Measurements from ENCODE around the gene PIEZO1. TPM values are rescaled to one million over a fixed set of nuclear protein-coding genes. Genes with fewer than 3 reads are reported as not detected.
A peak's percentile ranks its signal among the peaks of the same experiment; 100 is the strongest.

PIEZO1 gene
- total RNA-seq, 1 donor from 2014 or later, result 45.9 TPM

DNA sequence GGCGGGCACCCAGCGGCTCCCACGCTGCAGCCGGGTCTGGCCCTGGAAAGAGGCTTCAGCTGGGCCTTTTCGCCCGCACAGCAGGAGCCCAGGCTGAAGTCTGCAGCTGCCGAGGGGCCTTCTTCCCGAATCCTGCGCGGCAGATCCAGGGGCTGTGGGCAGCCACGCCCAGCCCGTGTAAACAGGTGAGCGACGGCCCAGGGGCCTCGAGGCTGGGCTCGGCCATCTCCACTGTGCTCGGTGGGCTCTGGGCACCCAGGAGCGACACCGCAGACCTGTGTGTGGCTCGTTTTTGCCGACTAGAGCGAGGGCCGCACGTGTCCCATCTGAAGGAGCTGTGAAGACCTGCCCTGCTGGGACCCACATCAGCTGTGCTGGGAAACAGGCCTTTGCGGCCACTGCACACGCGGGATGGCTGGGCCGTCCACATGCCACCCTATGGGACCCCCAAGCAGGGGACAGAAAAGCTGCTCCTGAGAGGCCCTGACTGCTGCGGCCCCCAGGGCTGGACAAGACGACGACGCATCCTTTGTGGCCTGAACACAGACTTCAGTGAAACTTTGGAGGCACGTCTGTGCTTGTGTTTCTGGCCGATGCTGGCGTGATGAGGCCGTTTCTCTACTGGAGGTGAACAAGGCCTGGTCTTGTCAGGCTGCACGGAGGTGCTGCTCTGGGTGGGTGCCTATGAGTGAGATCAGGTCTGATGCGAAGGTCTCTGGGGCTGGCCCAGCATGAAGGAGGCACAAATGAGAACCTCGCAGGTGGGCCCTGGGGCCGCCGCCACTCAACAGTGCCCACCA lies 31.9 kb upstream of the PIEZO1 start:
- Histone ChIP-seq H3K27ac (ENCODE audit: low read depth, low read length) (no peak overlapping the region), H3K4me3 (ENCODE audit: low read length in 3 of 3) (no peak overlapping the region)

DNA sequence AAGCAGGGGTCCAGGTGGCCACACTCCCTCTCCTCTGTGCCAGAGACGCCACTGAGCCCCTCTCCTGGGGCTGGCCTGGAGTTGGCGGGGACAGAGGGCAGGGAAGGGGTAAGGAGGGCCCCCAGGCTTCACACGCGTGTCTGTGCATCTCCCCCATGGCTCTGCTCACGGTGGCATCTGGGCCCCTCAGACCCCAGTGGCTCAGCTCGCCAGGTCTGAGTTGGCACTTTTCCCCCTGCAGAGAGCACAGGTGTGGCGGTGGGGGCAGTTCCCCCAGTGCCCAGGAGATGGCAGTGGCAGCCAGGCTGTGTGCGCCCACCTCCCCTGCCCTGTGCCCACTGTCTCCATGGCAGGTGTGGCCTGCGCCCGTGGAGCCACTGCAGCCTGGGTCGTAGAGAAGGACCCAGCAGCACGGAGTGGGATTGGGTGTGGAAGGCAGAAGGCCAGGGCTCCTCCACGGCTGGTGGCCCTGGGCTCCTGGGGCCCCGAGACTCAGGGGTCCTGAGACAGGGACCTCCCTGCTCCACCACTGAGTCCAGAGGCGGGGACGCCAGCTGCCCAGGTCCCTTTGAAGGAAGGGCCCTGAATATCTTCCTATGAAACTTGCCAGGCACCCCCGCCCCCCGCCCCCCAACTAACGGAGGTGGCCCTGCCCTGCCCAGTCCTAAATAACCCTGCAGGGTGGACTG lies 31.0 kb upstream of the PIEZO1 start:
- no peaks in the 10 kb centered on the region for H3K36me3 ChIP-seq (ENCODE audit: control insufficient read depth in 3 of 3, insufficient read depth in 3 of 3, low read length in 3 of 3)
- no peak overlapping the region for H3K9ac ChIP-seq (ENCODE audit: low read depth in 1 of 3, low read length in 3 of 3)
- peaks cover 0 to 2% (median 0%) of the 10 kb centered on the region in 3 donors for H3K27me3 ChIP-seq (ENCODE audit: control insufficient read depth in 3 of 3, insufficient read depth in 3 of 3, low read length in 3 of 3)
- peaks cover 6 to 13% (median 9%) of the 10 kb centered on the region in 3 donors for H3K4me1 ChIP-seq (ENCODE audit: control insufficient read depth in 3 of 3, insufficient read depth in 3 of 3, low read length in 3 of 3)
- H3K4me3 ChIP-seq (ENCODE audit: low read length in 3 of 3), result no peak overlapping the region
- H3K9me3 ChIP-seq (ENCODE audit: control insufficient read depth in 3 of 3, low read length in 3 of 3), result no peaks in the 10 kb centered on the region
- H3K27ac ChIP-seq (ENCODE audit: low read depth, low read length), result no peak overlapping the region

More for the DNA sequence above, 31.9 kb upstream of the PIEZO1 start:
- no peak overlapping the region for H3K9ac ChIP-seq (ENCODE audit: low read depth in 1 of 3, low read length in 3 of 3)
- peaks cover 0 to 2% (median 0%) of the 10 kb centered on the region in 3 donors for H3K27me3 ChIP-seq (ENCODE audit: control insufficient read depth in 3 of 3, insufficient read depth in 3 of 3, low read length in 3 of 3)
- H3K36me3 ChIP-seq (ENCODE audit: control insufficient read depth in 3 of 3, insufficient read depth in 3 of 3, low read length in 3 of 3), result peaks cover 0 to 4% (median 2%) of the 10 kb centered on the region in 3 donors
- H3K9me3 ChIP-seq (ENCODE audit: control insufficient read depth in 3 of 3, low read length in 3 of 3), result no peaks in the 10 kb centered on the region
- peaks cover 3 to 11% (median 7%) of the 10 kb centered on the region in 3 donors for H3K4me1 ChIP-seq (ENCODE audit: control insufficient read depth in 3 of 3, insufficient read depth in 3 of 3, low read length in 3 of 3)

DNA sequence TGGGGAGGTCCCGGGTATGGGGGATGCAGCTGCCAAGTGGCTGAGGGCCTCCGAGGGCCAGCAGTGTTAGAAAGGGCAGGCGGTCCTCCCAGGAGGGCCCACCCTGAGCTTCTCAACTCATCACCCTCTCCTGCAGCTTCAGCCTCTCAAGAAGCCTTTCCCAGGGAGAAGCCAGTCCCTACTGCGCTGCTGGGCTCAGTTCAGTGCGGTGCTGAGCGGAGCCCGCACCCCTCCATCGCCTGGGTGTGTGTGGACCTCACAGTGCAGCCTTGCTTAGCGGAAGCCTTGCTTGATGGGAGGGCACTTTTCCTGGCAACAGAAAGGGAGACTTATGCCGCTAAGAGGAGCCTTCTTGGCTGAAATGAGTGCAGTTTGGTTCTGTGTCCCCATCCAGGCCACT lies 30.2 kb upstream of the PIEZO1 start:
- H3K36me3 ChIP-seq (ENCODE audit: control insufficient read depth in 3 of 3, insufficient read depth in 3 of 3, low read length in 3 of 3), result peaks cover 0 to 1% (median 0%) of the 10 kb centered on the region in 3 donors
- H3K9ac ChIP-seq (ENCODE audit: low read depth in 1 of 3, low read length in 3 of 3), result no peak overlapping the region
- no peaks in the 10 kb centered on the region for H3K9me3 ChIP-seq (ENCODE audit: control insufficient read depth in 3 of 3, low read length in 3 of 3)
- no peak overlapping the region for H3K4me3 ChIP-seq (ENCODE audit: low read length in 3 of 3)
- peaks cover 14 to 21% (median 17%) of the 10 kb centered on the region in 3 donors for H3K4me1 ChIP-seq (ENCODE audit: control insufficient read depth in 3 of 3, insufficient read depth in 3 of 3, low read length in 3 of 3)
- H3K27ac ChIP-seq (ENCODE audit: low read depth, low read length), result no peak overlapping the region
- peaks cover 0 to 2% (median 0%) of the 10 kb centered on the region in 3 donors for H3K27me3 ChIP-seq (ENCODE audit: control insufficient read depth in 3 of 3, insufficient read depth in 3 of 3, low read length in 3 of 3)

DNA sequence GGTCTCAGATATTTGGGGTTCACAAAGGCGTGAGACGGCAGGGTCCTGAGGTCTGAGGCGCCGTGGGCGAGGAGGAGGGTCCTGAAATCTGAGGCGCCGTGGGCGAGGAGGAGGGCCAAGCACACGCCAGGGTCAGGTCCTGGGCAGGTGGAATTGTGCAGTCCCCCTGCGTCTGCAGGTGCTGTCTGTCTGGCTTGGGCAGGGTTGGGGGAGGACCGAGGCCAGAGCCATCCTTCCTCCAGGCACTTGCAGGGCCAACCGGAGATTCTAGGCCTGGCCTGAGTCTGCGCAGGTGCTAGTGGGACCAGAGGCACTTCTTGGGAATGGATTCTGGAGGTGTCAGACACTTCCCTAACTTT lies 29.1 kb upstream of the PIEZO1 start:
- Histone ChIP-seq H3K4me3 (ENCODE audit: low read length in 3 of 3) (no peak overlapping the region), H3K4me1 (ENCODE audit: control insufficient read depth in 3 of 3, insufficient read depth in 3 of 3, low read length in 3 of 3) (peaks cover 18 to 32% (median 25%) of the 10 kb centered on the region in 3 donors), H3K9me3 (ENCODE audit: control insufficient read depth in 3 of 3, low read length in 3 of 3) (no peaks in the 10 kb centered on the region), H3K36me3 (ENCODE audit: control insufficient read depth in 3 of 3, insufficient read depth in 3 of 3, low read length in 3 of 3) (peaks cover 6 to 12% (median 10%) of the 10 kb centered on the region in 3 donors), H3K27me3 (ENCODE audit: control insufficient read depth in 3 of 3, insufficient read depth in 3 of 3, low read length in 3 of 3) (peaks cover 0 to 2% (median 0%) of the 10 kb centered on the region in 3 donors), H3K9ac (ENCODE audit: low read depth in 1 of 3, low read length in 3 of 3) (no peak overlapping the region), H3K27ac (ENCODE audit: low read depth, low read length) (no peak overlapping the region)

DNA sequence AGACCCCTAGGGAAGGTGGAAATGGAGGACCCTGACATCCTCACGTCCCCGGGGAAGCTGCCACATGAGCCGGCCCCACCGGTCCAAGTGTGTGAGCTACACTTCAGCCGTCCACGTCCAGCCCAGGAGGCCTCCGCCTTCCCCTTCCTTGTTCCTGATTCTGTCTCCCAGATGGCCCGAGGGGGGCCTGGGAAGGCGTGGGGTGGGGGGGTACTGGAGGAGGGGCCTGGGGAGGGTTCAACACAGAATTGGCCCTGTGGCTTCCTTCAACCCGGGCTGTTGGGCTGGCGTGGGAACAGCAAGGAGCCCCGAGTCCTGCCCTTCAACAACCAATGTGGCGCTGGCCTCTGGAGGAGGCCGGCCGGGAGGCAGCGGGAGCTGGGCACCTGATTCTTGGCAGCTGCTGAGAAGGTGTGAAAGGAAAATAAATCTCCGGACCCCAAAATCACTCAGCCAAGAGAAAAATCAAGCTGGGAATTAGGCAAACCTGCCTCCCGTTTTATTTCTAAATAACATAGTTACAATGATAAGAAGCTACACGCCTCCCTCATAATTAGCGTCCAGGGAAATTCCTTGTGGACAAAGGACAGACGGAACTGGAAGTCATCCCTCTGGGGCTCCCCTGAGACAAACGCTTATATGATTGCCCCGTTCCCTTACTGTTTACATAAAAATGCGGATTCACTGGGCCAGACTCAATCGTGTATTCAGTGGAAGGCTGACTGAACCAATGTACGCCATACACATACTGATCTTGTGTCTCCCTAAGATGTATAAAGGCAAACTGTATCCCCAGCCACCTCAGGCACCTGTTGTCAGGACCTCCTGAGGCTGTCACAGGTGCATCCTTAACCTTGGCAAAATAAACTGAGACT lies 28.5 kb upstream of the PIEZO1 start:
- H3K4me1 ChIP-seq (ENCODE audit: control insufficient read depth in 3 of 3, insufficient read depth in 3 of 3, low read length in 3 of 3), result peaks cover 18 to 32% (median 25%) of the 10 kb centered on the region in 3 donors
- no peak overlapping the region for H3K9ac ChIP-seq (ENCODE audit: low read depth in 1 of 3, low read length in 3 of 3)
- no peak overlapping the region for H3K4me3 ChIP-seq (ENCODE audit: low read length in 3 of 3)
- no peaks in the 10 kb centered on the region for H3K9me3 ChIP-seq (ENCODE audit: control insufficient read depth in 3 of 3, low read length in 3 of 3)
- peaks cover 0 to 2% (median 0%) of the 10 kb centered on the region in 3 donors for H3K27me3 ChIP-seq (ENCODE audit: control insufficient read depth in 3 of 3, insufficient read depth in 3 of 3, low read length in 3 of 3)
- peaks cover 7 to 16% (median 12%) of the 10 kb centered on the region in 3 donors for H3K36me3 ChIP-seq (ENCODE audit: control insufficient read depth in 3 of 3, insufficient read depth in 3 of 3, low read length in 3 of 3)
- H3K27ac ChIP-seq (ENCODE audit: low read depth, low read length), result no peak overlapping the region

DNA sequence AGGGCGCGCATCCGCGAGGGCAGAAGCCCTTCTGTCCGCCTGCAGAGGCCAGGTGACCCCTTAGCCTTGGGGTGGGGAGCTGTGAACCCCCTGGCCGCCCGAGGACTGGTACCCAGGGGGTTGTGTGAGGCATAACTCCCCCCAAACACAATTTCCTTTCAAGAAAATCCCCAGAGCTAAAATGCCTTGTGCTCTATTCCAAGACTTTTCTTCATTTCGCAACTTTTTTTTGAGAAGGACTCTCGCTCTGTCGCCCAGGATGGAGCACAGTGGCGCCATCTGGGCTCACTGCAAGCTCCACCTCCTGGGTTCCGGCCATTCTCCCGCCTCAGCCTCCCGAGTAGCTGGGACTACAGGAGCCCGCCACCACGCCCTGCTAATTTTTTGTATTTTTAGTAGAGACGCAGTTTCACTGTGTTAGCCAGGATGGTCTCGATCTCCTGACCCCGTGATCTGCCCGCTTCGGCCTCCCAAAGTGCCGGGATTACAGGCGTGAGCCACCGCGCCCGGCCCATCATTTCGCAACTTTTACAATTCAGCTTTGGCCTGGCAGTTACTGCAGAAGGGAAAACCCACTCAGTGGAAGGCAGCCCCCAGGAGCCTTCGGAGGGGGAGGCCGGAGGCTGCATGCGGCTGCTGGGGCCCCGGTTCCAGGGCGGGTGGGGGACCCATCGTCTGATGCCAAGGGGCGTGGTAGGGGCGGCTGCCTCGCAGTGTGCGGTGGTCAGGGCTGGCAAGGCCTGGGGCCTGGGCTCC lies 27.7 kb upstream of the PIEZO1 start:
- peaks cover 7 to 16% (median 12%) of the 10 kb centered on the region in 3 donors for H3K36me3 ChIP-seq (ENCODE audit: control insufficient read depth in 3 of 3, insufficient read depth in 3 of 3, low read length in 3 of 3)
- peaks cover 18 to 36% (median 25%) of the 10 kb centered on the region in 3 donors for H3K4me1 ChIP-seq (ENCODE audit: control insufficient read depth in 3 of 3, insufficient read depth in 3 of 3, low read length in 3 of 3)
- H3K27me3 ChIP-seq (ENCODE audit: control insufficient read depth in 3 of 3, insufficient read depth in 3 of 3, low read length in 3 of 3), result peaks cover 0 to 2% (median 0%) of the 10 kb centered on the region in 3 donors
- peak overlapping the region; percentile 66 for H3K27ac ChIP-seq (ENCODE audit: low read depth, low read length)
- peak overlapping the region in 2 of 3 donors; percentile 53 to 62 for H3K9ac ChIP-seq (ENCODE audit: low read depth in 1 of 3, low read length in 3 of 3)
- H3K9me3 ChIP-seq (ENCODE audit: control insufficient read depth in 3 of 3, low read length in 3 of 3), result no peaks in the 10 kb centered on the region
- H3K4me3 ChIP-seq (ENCODE audit: low read length in 3 of 3), result peak overlapping the region; percentile 38 to 87 (median 76)

DNA sequence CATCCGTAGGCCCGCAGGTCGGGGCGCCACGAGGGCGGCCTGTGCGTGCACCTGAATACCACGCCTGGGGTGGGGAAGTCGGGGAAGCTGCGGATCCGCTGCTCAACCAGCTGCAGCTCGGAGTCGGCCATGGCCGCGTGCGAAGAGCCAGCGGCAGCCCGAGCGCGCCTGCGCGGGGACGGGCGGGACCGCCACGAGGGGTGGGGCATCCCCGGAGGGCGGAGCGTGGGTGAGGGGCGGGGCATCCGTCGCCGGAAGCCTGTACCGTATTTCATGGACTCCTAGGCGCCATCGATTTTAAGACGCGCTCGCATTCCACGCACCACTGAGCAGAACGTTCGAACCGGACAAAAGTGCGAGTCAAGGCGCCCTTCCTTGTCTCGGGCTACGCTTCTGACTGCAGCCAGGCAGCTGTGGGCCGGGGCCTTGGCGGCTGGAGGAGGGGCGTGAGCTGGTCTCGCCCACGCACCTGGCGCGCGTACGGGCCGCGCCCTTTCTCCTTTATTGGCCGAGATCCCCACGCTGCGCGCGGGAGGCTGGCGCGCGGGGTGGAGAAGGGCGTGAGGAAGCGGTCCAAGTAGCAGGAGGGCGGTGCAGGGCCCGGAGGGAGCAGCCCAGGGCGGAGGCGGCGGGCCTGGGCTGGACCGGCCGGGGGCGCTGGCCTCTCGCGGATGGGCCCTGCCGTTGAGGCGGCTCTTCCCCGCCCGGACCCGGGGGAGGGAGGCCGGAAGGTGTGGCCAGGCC lies 26.9 kb upstream of the PIEZO1 start, which contains the start of gene APRT:
TSS of gene APRT (minus strand) at position 160 of the 744 bp plus-strand sequence. CDS start at position 131, 29 bp downstream.
- H3K9me3 ChIP-seq (ENCODE audit: control insufficient read depth in 3 of 3, low read length in 3 of 3), result no peaks in the 10 kb centered on the region
- peaks cover 20 to 43% (median 31%) of the 10 kb centered on the region in 3 donors for H3K4me1 ChIP-seq (ENCODE audit: control insufficient read depth in 3 of 3, insufficient read depth in 3 of 3, low read length in 3 of 3)
- peaks cover 7 to 16% (median 12%) of the 10 kb centered on the region in 3 donors for H3K36me3 ChIP-seq (ENCODE audit: control insufficient read depth in 3 of 3, insufficient read depth in 3 of 3, low read length in 3 of 3)
- peak within 1 kb of the TSS; percentile 65 to 84 (median 83) for H3K9ac ChIP-seq (ENCODE audit: low read depth in 1 of 3, low read length in 3 of 3)
- H3K27me3 ChIP-seq (ENCODE audit: control insufficient read depth in 3 of 3, insufficient read depth in 3 of 3, low read length in 3 of 3), result peaks cover 0 to 4% (median 2%) of the 10 kb centered on the region in 3 donors
- H3K4me3 ChIP-seq (ENCODE audit: low read length in 3 of 3), result peak within 1 kb of the TSS; percentile 68 to 87 (median 76)
- peak within 1 kb of the TSS; percentile 66 for H3K27ac ChIP-seq (ENCODE audit: low read depth, low read length)

DNA sequence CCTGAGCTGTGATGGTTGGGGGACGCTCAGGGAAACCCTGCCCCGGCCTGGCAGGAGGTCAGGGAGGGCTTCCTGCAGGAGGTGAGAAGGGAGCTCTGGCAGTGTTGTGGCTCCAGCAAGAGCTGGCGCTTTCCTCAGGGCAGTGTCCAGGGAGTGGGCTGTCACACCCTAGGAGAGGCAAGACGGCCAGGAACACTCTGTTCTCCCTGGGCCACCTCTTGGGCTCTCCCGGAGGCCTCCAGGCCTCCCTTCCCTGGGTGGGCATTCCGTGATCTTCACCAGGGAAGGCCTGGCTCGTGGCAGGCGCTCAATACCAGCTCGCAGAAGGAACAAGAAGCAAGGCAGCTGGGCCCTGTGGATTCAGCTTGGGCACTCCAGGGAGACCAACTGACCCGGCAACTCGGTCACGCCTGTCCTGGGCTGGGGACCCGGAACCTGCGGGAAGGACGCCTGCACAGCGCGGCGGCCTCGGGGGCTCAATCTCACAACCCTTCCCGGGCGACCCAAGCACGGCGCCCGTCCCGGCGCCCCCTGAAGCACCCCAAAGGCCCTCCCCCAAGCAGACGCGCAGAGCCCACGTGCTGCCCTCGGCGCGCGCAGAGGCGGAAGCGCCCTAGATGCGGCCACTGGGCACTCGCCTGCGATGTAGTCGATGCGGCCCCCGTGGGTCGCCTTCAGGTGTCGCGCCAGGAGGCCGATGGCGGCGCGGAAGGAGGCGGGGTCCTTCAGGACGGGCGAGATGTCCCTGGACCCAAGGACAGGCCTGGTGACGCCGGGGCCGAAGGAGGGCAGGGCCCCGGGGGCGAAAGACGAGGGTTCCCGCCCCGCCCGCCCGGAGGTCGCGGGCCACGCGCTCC lies 26.1 kb upstream of the PIEZO1 start:
- Histone ChIP-seq H3K9ac (ENCODE audit: low read depth in 1 of 3, low read length in 3 of 3) (peak overlapping the region; percentile 65 to 84 (median 83)), H3K9me3 (ENCODE audit: control insufficient read depth in 3 of 3, low read length in 3 of 3) (no peaks in the 10 kb centered on the region), H3K4me3 (ENCODE audit: low read length in 3 of 3) (peak overlapping the region; percentile 68 to 87 (median 76)), H3K36me3 (ENCODE audit: control insufficient read depth in 3 of 3, insufficient read depth in 3 of 3, low read length in 3 of 3) (peaks cover 7 to 16% (median 12%) of the 10 kb centered on the region in 3 donors), H3K4me1 (ENCODE audit: control insufficient read depth in 3 of 3, insufficient read depth in 3 of 3, low read length in 3 of 3) (peaks cover 23 to 48% (median 35%) of the 10 kb centered on the region in 3 donors), H3K27me3 (ENCODE audit: control insufficient read depth in 3 of 3, insufficient read depth in 3 of 3, low read length in 3 of 3) (peaks cover 0 to 5% (median 2%) of the 10 kb centered on the region in 3 donors), H3K27ac (ENCODE audit: low read depth, low read length) (peak overlapping the region; percentile 66)
